IMR-90 (cell line): ENCODE results near the gene ARMH1.

Source experiments
- CEBPB ChIP-seq: IDR thresholded peaks from 2 replicates; pipeline ENCODE4 v1.6.1; 2012; ENCODE audit warnings: low read depth, low read length, improper control_type of control experiment
- CTCF ChIP-seq: conservative IDR thresholded peaks from 2 replicates; pipeline ENCODE4 v1.5.1; 2012; ENCODE audit warnings: mild to moderate bottlenecking, low read depth, low read length, improper control_type of control experiment
- FOS ChIP-seq: fragments of 150-350 bp; IDR thresholded peaks from 2 replicates; pipeline ENCODE4 v1.6.1; 2016; ENCODE audit warnings: low read depth, low read length
- MXI1 ChIP-seq: IDR thresholded peaks from 2 replicates; pipeline ENCODE4 v1.6.1; 2012; ENCODE audit warnings: low read depth, mild to moderate bottlenecking, low read length, moderate library complexity, borderline replicate concordance
- POLR2A ChIP-seq: IDR thresholded peaks from 2 replicates; pipeline ENCODE4 v1.6.1; 2012; ENCODE audit warnings: mild to moderate bottlenecking, low read depth, low read length
- RAD21 ChIP-seq: IDR thresholded peaks from 2 replicates; pipeline ENCODE4 v1.6.1; 2012; ENCODE audit warnings: low read length, improper control_type of control experiment
- SMC3 ChIP-seq: fragments of 150-350 bp; IDR thresholded peaks from 2 replicates; pipeline ENCODE4 v1.6.1; 2016; ENCODE audit warnings: low read depth, mild to moderate bottlenecking, antibody characterized with exemption, low read length, moderate library complexity
- USF2 ChIP-seq: fragments of 150-350 bp; IDR thresholded peaks from 2 replicates; pipeline ENCODE4 v1.6.1; 2017; ENCODE audit warnings: mild to moderate bottlenecking, antibody characterized with exemption, low read length, low read depth

- TF ChIP-seq CEBPB (no peak), CTCF (no peak), RAD21 (no peak), USF2 (no peak), MXI1 (no peak), SMC3 (no peak), FOS (no peak), POLR2A (no peak)
These were observed 14.3 kb upstream of the ARMH1 start for GRCh38 chr1:44660176-44660575.
